MM.1S (cell line): Measurements from ENCODE around the gene LANCL2.

ENCODE experiments used
- DNase-seq: peaks from one replicate; pipeline ENCODE4 v3.0.0-alpha.2; 2015
- H2AFZ ChIP-seq: fragments of 300-600 bp; sonication (generic); 2 replicates; pipeline ENCODE4 v1.6.0; 2016; ENCODE audit warnings: antibody characterized with exemption, low read length
- H3F3A ChIP-seq: fragments of 300-600 bp; sonication (generic); 2 replicates; pipeline ENCODE4 v1.6.1; 2016; ENCODE audit warnings: mild to moderate bottlenecking, antibody characterized with exemption, low read length, moderate library complexity, mixed read lengths; ENCODE audit not compliant: insufficient read depth
- H3K27ac ChIP-seq: fragments of 300-600 bp; sonication (generic); 2 replicates; pipeline ENCODE4 v1.5.1; 2016; ENCODE audit warnings: mild to moderate bottlenecking, low read length
- H3K27me3 ChIP-seq: fragments of 300-600 bp; sonication (generic); replicated peaks from 2 replicates; pipeline ENCODE4 v1.6.0; 2016; ENCODE audit warnings: low read length; ENCODE audit not compliant: insufficient read depth
- H3K36me3 ChIP-seq: fragments of 300-600 bp; sonication (generic); replicated peaks from 2 replicates; pipeline ENCODE4 v1.6.1; 2016; ENCODE audit warnings: mild to moderate bottlenecking, low read length, mixed read lengths; ENCODE audit not compliant: insufficient read depth
- H3K4me1 ChIP-seq: fragments of 300-600 bp; sonication (generic); 2 replicates; pipeline ENCODE4 v1.6.1; 2016; ENCODE audit warnings: low read length, mixed read lengths
- H3K4me2 ChIP-seq: fragments of 300-600 bp; sonication (generic); 2 replicates; pipeline ENCODE4 v1.6.0; 2016; ENCODE audit warnings: low read depth, low read length
- H3K4me3 ChIP-seq: fragments of 300-600 bp; sonication (generic); 2 replicates; pipeline ENCODE4 v1.5.1; 2016; ENCODE audit warnings: low read length, mixed read lengths
- H3K79me2 ChIP-seq: fragments of 300-600 bp; sonication (generic); 2 replicates; pipeline ENCODE4 v1.6.1; 2016; ENCODE audit warnings: mixed run types, low read length, mixed read lengths
- H3K9ac ChIP-seq: fragments of 300-600 bp; sonication (generic); 2 replicates; pipeline ENCODE4 v1.6.1; 2016; ENCODE audit warnings: low read length, mixed read lengths
- H3K9me2 ChIP-seq: fragments of 300-600 bp; sonication (generic); replicated peaks from 2 replicates; pipeline ENCODE4 v1.6.1; 2016; ENCODE audit warnings: mild to moderate bottlenecking, low read length, mixed read lengths; ENCODE audit not compliant: insufficient read depth
- H3K9me3 ChIP-seq: fragments of 300-600 bp; sonication (generic); replicated peaks from 2 replicates; pipeline ENCODE4 v1.6.1; 2016; ENCODE audit warnings: mild to moderate bottlenecking, low read length, mixed read lengths; ENCODE audit not compliant: insufficient read depth
- H4K20me1 ChIP-seq: fragments of 300-600 bp; sonication (generic); 2 replicates; pipeline ENCODE4 v1.6.1; 2016; ENCODE audit warnings: mild to moderate bottlenecking, low read length, moderate library complexity, mixed read lengths; ENCODE audit not compliant: insufficient read depth
- CTCF ChIP-seq: fragments of 300-600 bp; sonication (generic); IDR thresholded peaks from 2 replicates; pipeline ENCODE4 v1.5.1; 2016; ENCODE audit warnings: antibody characterized with exemption, low read length, mixed read lengths
- EZH2 ChIP-seq: fragments of 300-600 bp; sonication (generic); optimal IDR thresholded peaks from 2 replicates; pipeline ENCODE3; 2017; ENCODE audit warnings: low read depth, mild to moderate bottlenecking, antibody characterized with exemption, low read length, mixed read lengths
- EZH2phosphoT487 ChIP-seq: fragments of 300-600 bp; sonication (generic); IDR thresholded peaks from 2 replicates; pipeline ENCODE4 v1.6.1; 2018; ENCODE audit warnings: antibody characterized with exemption, low read length

The LANCL2 gene

GRCh38 chr7:55458351-55458750 is 93.2 kb downstream of the LANCL2 start:
- no peak overlapping the region for H3K4me2 ChIP-seq

GRCh38 chr7:55463686-55464262 is 98.6 kb downstream of the LANCL2 start:
- no peak for TF ChIP-seq CTCF
- TF ChIP-seq EZH2phosphoT487, result no peak
- Histone ChIP-seq H3K27me3 (no peaks in the 10 kb centered on the region), H3K4me1 (peaks cover 4% of the 10 kb centered on the region; the same call in 1 of the 2 replicates), H3K9ac (no peak overlapping the region), H3K27ac (no peak overlapping the region), H3K36me3 (peaks cover 47% of the 10 kb centered on the region), H3K9me3 (0 out of 2 replicates have a peak, but pooled peaks cover 4% of the 10 kb centered on the region), H2AFZ (no peak overlapping the region), H3K79me2 (peaks cover 18% of the 10 kb centered on the region), H4K20me1 (no peaks in the 10 kb centered on the region), H3K9me2 (no peaks in the 10 kb centered on the region), H3K4me3 (no peak overlapping the region), H3F3A (peaks cover 4% of the 10 kb centered on the region), H3K4me2 (no peak overlapping the region)
- no peak for DNase-seq

More at GRCh38 chr7:55458351-55458750, 93.2 kb downstream of the LANCL2 start:
- H3F3A ChIP-seq, result no peaks in the 10 kb centered on the region; the same call in 1 of the 2 replicates
- H3K79me2 ChIP-seq, result peaks cover 8% of the 10 kb centered on the region
- no peak for DNase-seq
- H3K4me3 ChIP-seq, result no peak overlapping the region
- H3K4me1 ChIP-seq, result peaks cover 13% of the 10 kb centered on the region; the same call in 1 of the 2 replicates
- H3K27ac ChIP-seq, result no peak overlapping the region
- no peaks in the 10 kb centered on the region for H3K9me3 ChIP-seq
- no peaks in the 10 kb centered on the region for H3K9me2 ChIP-seq
- no peaks in the 10 kb centered on the region for H4K20me1 ChIP-seq
- TF ChIP-seq CTCF, result no peak
- TF ChIP-seq EZH2phosphoT487, result no peak
- no peak for TF ChIP-seq EZH2
- H3K36me3 ChIP-seq, result peaks cover 7% of the 10 kb centered on the region
- no peaks in the 10 kb centered on the region for H3K27me3 ChIP-seq
- no peak overlapping the region for H2AFZ ChIP-seq
- H3K9ac ChIP-seq, result no peak overlapping the region

GRCh38 chr7:55464422-55464821 is 99.3 kb downstream of the LANCL2 start:
- Histone ChIP-seq H3K79me2 (peaks cover 22% of the 10 kb centered on the region), H4K20me1 (no peaks in the 10 kb centered on the region), H3K9ac (no peak overlapping the region), H3K27me3 (no peaks in the 10 kb centered on the region), H2AFZ (no peak overlapping the region), H3K4me2 (no peak overlapping the region), H3F3A (peaks cover 4% of the 10 kb centered on the region), H3K9me3 (0 out of 2 replicates have a peak, but pooled peaks cover 4% of the 10 kb centered on the region), H3K27ac (no peak overlapping the region), H3K4me1 (no peaks in the 10 kb centered on the region), H3K4me3 (no peak overlapping the region), H3K36me3 (peaks cover 52% of the 10 kb centered on the region), H3K9me2 (no peaks in the 10 kb centered on the region)
- TF ChIP-seq EZH2phosphoT487 (no peak), EZH2 (no peak), CTCF (no peak)
- no peak for DNase-seq
